ENCODE results near the gene CKLF.

DNA sequence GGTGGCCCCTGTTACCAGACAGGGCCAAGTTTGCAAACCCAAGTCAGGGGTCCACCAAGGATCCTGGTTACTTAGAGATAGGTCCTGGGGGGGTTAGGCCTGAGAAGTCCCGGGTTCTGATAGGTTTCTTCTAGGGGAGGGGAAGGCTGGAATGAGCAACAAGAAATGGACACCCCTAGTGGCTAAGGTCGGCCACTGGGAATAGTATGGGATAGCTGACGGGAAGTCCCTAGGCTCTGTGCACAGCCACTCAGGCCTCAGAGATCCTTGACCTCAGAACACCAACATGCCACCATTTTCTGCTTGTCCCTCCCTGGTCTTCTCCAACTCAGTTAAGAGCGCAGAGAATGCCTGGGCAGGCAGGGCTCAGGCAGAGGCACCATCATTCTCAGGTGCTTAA is 15.9 kb upstream of the CKLF start:
- TF ChIP-seq, protein P1, sequence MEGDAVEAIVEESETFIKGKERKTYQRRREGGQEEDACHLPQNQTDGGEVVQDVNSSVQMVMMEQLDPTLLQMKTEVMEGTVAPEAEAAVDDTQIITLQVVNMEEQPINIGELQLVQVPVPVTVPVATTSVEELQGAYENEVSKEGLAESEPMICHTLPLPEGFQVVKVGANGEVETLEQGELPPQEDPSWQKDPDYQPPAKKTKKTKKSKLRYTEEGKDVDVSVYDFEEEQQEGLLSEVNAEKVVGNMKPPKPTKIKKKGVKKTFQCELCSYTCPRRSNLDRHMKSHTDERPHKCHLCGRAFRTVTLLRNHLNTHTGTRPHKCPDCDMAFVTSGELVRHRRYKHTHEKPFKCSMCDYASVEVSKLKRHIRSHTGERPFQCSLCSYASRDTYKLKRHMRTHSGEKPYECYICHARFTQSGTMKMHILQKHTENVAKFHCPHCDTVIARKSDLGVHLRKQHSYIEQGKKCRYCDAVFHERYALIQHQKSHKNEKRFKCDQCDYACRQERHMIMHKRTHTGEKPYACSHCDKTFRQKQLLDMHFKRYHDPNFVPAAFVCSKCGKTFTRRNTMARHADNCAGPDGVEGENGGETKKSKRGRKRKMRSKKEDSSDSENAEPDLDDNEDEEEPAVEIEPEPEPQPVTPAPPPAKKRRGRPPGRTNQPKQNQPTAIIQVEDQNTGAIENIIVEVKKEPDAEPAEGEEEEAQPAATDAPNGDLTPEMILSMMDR (IDR thresholded peaks at IDR 0.05), result no peak
- TF ChIP-seq POLR2A (IDR thresholded peaks at IDR 0.05) (no peak), POLR2AphosphoS5 (IDR thresholded peaks at IDR 0.05) (no peak), EP300 (IDR thresholded peaks at IDR 0.05) (no peak)
